H1 (cell line): Measurements from ENCODE around the gene ST6GALNAC3. TPM values are rescaled to one million over a fixed set of nuclear protein-coding genes. Genes with fewer than 3 reads are reported as not detected.

Experiments used
- CTCF ChIA-PET: fragments of 300-600 bp; sonication (Branson Sonifier 250); formaldehyde crosslinking; loops from one replicate; lab custom pipeline; 2021; ENCODE audit not compliant: partially characterized antibody; lab: Charles Lee
- POLR2A ChIA-PET: fragments of 300-600 bp; sonication (Branson Sonifier 250); formaldehyde crosslinking; loops from one replicate; lab custom pipeline; 2021; ENCODE audit warnings: inconsistent platforms; ENCODE audit not compliant: partially characterized antibody; lab: Charles Lee
- DNase-seq, 2 experiments: peaks; one replicate each; pipeline versions ENCODE4 v3.0.0 to v3.0.0-alpha.2; 2010 to 2022; ENCODE audit warnings: low spot score in 2 of 2, low read depth in 1 of 2, mixed read lengths in 1 of 2
- FAIRE-seq: peaks from 2 replicates; lab custom pipeline; 2011; peaks lifted over from hg19 to GRCh38; lab: Jason Lieb, UNC
- H2AFZ ChIP-seq: 2 replicates; pipeline ENCODE4 v1.8.1; 2012; ENCODE audit warnings: low read length, inconsistent platforms
- H2AK5ac ChIP-seq: 2 replicates; pipeline ENCODE4 v1.6.1; 2013; ENCODE audit warnings: low read depth, low read length
- H2BK120ac ChIP-seq: replicated peaks from 2 replicates; pipeline ENCODE3; 2013; ENCODE audit warnings: low read depth, low read length, inconsistent platforms
- H2BK12ac ChIP-seq: 2 replicates; pipeline ENCODE4 v1.6.1; 2013; ENCODE audit warnings: low read depth, low read length
- H2BK15ac ChIP-seq: 2 replicates; pipeline ENCODE4 v1.6.1; 2013; ENCODE audit warnings: low read length
- H2BK20ac ChIP-seq: 2 replicates; pipeline ENCODE4 v1.6.1; 2013; ENCODE audit warnings: low read length
- H2BK5ac ChIP-seq: 2 replicates; pipeline ENCODE4 v1.6.1; 2013; ENCODE audit warnings: low read depth, low read length
- H3K14ac ChIP-seq: 2 replicates; pipeline ENCODE4 v1.6.1; 2013; ENCODE audit warnings: inconsistent platforms; ENCODE audit not compliant: insufficient read length
- H3K18ac ChIP-seq: 2 replicates; pipeline ENCODE4 v1.6.1; 2013; ENCODE audit warnings: low read length; ENCODE audit errors: extremely low read depth
- H3K23ac ChIP-seq: 2 replicates; pipeline ENCODE4 v1.6.1; 2013; ENCODE audit warnings: inconsistent platforms; ENCODE audit not compliant: insufficient read length
- H3K23me2 ChIP-seq: 2 replicates; pipeline ENCODE4 v1.6.1; 2013; ENCODE audit warnings: low read depth, low read length
- H3K27ac ChIP-seq: 2 replicates; pipeline ENCODE4 v1.6.1; 2011; ENCODE audit warnings: low read depth, low read length, inconsistent platforms
- H3K27me3 ChIP-seq, 4 experiments: replicated peaks in 1 of 4; 1 replicate in 1 of 4; 2 replicates in 3 of 4; pipeline versions ENCODE4 v1.6.1 to v1.8.1; 2011 to 2013; ENCODE audit warnings: low read length in 3 of 4, mild to moderate bottlenecking in 3 of 4, inconsistent platforms in 2 of 4, mixed read lengths in 2 of 4, moderate library complexity in 1 of 4; ENCODE audit not compliant: control insufficient read depth in 3 of 4, insufficient read depth in 3 of 4; ENCODE audit errors: extremely low read depth in 1 of 4
- H3K36me3 ChIP-seq, 4 experiments: 2 replicates each; pipeline versions ENCODE4 v1.6.1 to v1.8.1; 2011 to 2013; ENCODE audit warnings: mild to moderate bottlenecking in 4 of 4, low read length in 3 of 4, moderate library complexity in 2 of 4, control low read depth in 1 of 4, inconsistent platforms in 1 of 4; ENCODE audit not compliant: insufficient read depth in 4 of 4, control insufficient read depth in 2 of 4
- H3K4ac ChIP-seq: replicated peaks from 2 replicates; pipeline ENCODE3; 2013; ENCODE audit warnings: low read length, low read depth, mixed read lengths, inconsistent platforms; ENCODE audit not compliant: insufficient read length
- H3K4me1 ChIP-seq, 4 experiments: replicated peaks in 1 of 4; 1 replicate in 1 of 4; 2 replicates in 3 of 4; pipeline versions ENCODE4 v1.6.1 to v1.8.1; 2011 to 2013; ENCODE audit warnings: low read length in 3 of 4, inconsistent platforms in 2 of 4, mixed read lengths in 1 of 4; ENCODE audit not compliant: insufficient read depth in 4 of 4, control insufficient read depth in 3 of 4
- H3K4me2 ChIP-seq, 2 experiments: 2 replicates each; pipeline versions ENCODE4 v1.6.1 to v1.8.1; 2011 to 2013; ENCODE audit warnings: low read depth in 2 of 2, low read length in 2 of 2, control low read depth in 1 of 2, inconsistent platforms in 1 of 2, mild to moderate bottlenecking in 1 of 2; ENCODE audit not compliant: insufficient read depth in 1 of 2
- H3K4me3 ChIP-seq, 4 experiments: fragments of 200-600, 300-600 bp in 1 of 4; sonication (generic), shearing (Covaris generic), sonication (Bioruptor Twin) in 1 of 4; 2 replicates each; pipeline versions ENCODE4 v1.5.1 to v1.8.1; 2011 to 2016; ENCODE audit warnings: low read length in 4 of 4, low read depth in 3 of 4, control low read depth in 2 of 4, inconsistent platforms in 2 of 4, mild to moderate bottlenecking in 2 of 4, mixed read lengths in 1 of 4, moderate library complexity in 1 of 4; ENCODE audit not compliant: insufficient read depth in 2 of 4; ENCODE audit errors: extremely low read depth in 1 of 4
- H3K56ac ChIP-seq: replicated peaks from 2 replicates; pipeline ENCODE3; 2013; ENCODE audit warnings: low read depth, mild to moderate bottlenecking, mixed read lengths, low read length, inconsistent platforms; ENCODE audit not compliant: insufficient read length
- H3K79me1 ChIP-seq: 2 replicates; pipeline ENCODE4 v1.6.1; 2013; ENCODE audit warnings: low read depth, low read length, control low read depth
- H3K79me2 ChIP-seq, 2 experiments: 2 replicates each; pipeline versions ENCODE4 v1.6.1 to v1.8.1; 2012 to 2013; ENCODE audit warnings: low read length in 2 of 2, mild to moderate bottlenecking in 2 of 2, inconsistent platforms in 1 of 2; ENCODE audit not compliant: insufficient read depth in 2 of 2, control insufficient read depth in 1 of 2
- H3K9ac ChIP-seq, 4 experiments: replicated peaks in 1 of 4; 1 replicate in 1 of 4; 2 replicates in 3 of 4; pipeline versions ENCODE4 v1.6.1 to v1.8.1; 2011 to 2013; ENCODE audit warnings: low read depth in 3 of 4, low read length in 3 of 4, control low read depth in 2 of 4, mild to moderate bottlenecking in 2 of 4, moderate library complexity in 2 of 4, inconsistent platforms in 1 of 4; ENCODE audit errors: extremely low read depth in 1 of 4
- H3K9me3 ChIP-seq, 2 experiments: 2 replicates each; pipeline versions ENCODE4 v1.6.1 to v1.8.1; 2012 to 2013; ENCODE audit warnings: mild to moderate bottlenecking in 2 of 2, moderate library complexity in 2 of 2, control low read depth in 1 of 2, inconsistent platforms in 1 of 2, low read depth in 1 of 2, low read length in 1 of 2, mixed read lengths in 1 of 2; ENCODE audit not compliant: insufficient read depth in 2 of 2
- H4K20me1 ChIP-seq, 2 experiments: replicated peaks in 1 of 2; 2 replicates each; pipeline versions ENCODE3 to v1.8.1; 2011 to 2013; ENCODE audit warnings: inconsistent platforms in 2 of 2, low read length in 2 of 2, mild to moderate bottlenecking in 1 of 2; ENCODE audit not compliant: insufficient read depth in 2 of 2, control insufficient read depth in 1 of 2
- H4K5ac ChIP-seq: 2 replicates; pipeline ENCODE4 v1.6.1; 2013; ENCODE audit warnings: low read length, low read depth, mixed read lengths, inconsistent platforms; ENCODE audit not compliant: insufficient read length
- H4K8ac ChIP-seq: 2 replicates; pipeline ENCODE4 v1.8.0; 2013; ENCODE audit warnings: mild to moderate bottlenecking, moderate library complexity, low read length, inconsistent platforms; ENCODE audit not compliant: insufficient read depth; ENCODE audit errors: extremely low read depth
- H4K91ac ChIP-seq: replicated peaks from 2 replicates; pipeline ENCODE3; 2013; ENCODE audit warnings: low read length, mixed read lengths, inconsistent platforms; ENCODE audit not compliant: insufficient read length
- ASH2L ChIP-seq: fragments of 200-600, 300-600 bp; sonication (generic); IDR thresholded peaks from one replicate; pipeline ENCODE4 v1.7.1; 2017; ENCODE audit warnings: low read length
- CBX5 ChIP-seq: fragments of 300-800, 300-1000 bp; sonication (generic); IDR thresholded peaks from 2 replicates; pipeline ENCODE4 v1.7.1; 2016; ENCODE audit warnings: antibody characterized with exemption, low read length, low read depth
- CTCF ChIP-seq, 3 experiments: IDR thresholded peaks; 1 replicate in 2 of 3; 2 replicates in 1 of 3; pipeline versions ENCODE4 v1.5.1 to v1.6.1; 2011; ENCODE audit warnings: low read length in 3 of 3, mild to moderate bottlenecking in 3 of 3, inconsistent platforms in 2 of 3, low read depth in 1 of 3, moderate library complexity in 1 of 3; ENCODE audit not compliant: insufficient read depth in 1 of 3; ENCODE audit errors: control extremely low read depth in 1 of 3
- KDM1A ChIP-seq: fragments of 200-600, 300-600 bp; sonication (generic); IDR thresholded peaks from 2 replicates; pipeline ENCODE4 v1.7.1; 2016; ENCODE audit warnings: mild to moderate bottlenecking, low read length, borderline replicate concordance
- POLR2A ChIP-seq, 2 experiments: IDR thresholded peaks; 1 replicate in 1 of 2; 2 replicates in 1 of 2; pipeline ENCODE4 v1.6.1; 2011; ENCODE audit warnings: low read depth in 2 of 2, low read length in 2 of 2, mild to moderate bottlenecking in 2 of 2; ENCODE audit errors: control extremely low read depth in 1 of 2
- SIN3A ChIP-seq, 2 experiments: IDR thresholded peaks in 1 of 2; conservative IDR thresholded peaks in 1 of 2; 2 replicates each; pipeline ENCODE4 v1.6.1; 2011 to 2012; ENCODE audit warnings: low read length in 2 of 2, improper control_type of control experiment in 1 of 2, low read depth in 1 of 2, mild to moderate bottlenecking in 1 of 2
- polyA plus RNA-seq, 7 experiments: library from polyadenylated mRNA; depleted of rRNA in 3 of 7; stranded (reverse) in 5 of 7; unstranded in 2 of 7; fragments of >200 nt in 5 of 7; fragments of 200-250 nt in 2 of 7; gene quantifications; 1 replicate in 5 of 7; 2 replicates in 1 of 7; 4 replicates in 1 of 7; pipeline versions ENCODE4 v1.2.1 to v1.2.3, GENCODE V29; 2011 to 2013; ENCODE audit warnings: missing spikeins in 2 of 7, mixed read lengths in 2 of 7
- total RNA-seq: library from RNA; stranded (reverse); fragmentation: NEBNext Ultra II Directional; extraction: Animal tissue kit (Norgen Biotek cat#: 25700); gene quantifications from 2 replicates; pipeline ENCODE4 v1.2.1, GENCODE V29; 2021

The ST6GALNAC3 gene
- total and polyA plus RNA-seq, 2 of the 8 experiments (the other 6 are each of a cell fraction or from before 2014, with no cell fraction given) = 4.9 to 19.0 TPM

DNA sequence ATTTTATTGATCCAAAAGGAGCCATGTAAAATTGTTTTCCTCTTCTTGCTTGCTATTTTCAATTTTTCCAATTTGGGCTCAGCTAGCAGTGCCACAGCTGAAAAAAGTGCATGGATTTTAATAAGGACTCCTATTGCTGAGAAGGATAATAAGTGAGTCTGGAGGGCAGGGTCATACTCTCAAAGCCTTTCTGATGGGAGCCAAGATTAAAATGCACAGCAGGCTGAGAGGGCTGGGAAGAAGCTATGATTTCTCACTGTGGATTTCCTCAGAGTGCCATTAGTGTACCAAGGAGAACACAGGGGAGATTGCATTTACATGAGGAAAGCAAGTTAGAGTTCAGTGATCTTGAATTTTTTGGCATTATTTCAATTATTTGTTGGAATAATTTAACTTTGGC is 261.3 kb downstream of the ST6GALNAC3 start:
- H3K23me2 ChIP-seq = no peaks in the 10 kb centered on the region
- DNase-seq = no peak
- no peak overlapping the region for H2BK12ac ChIP-seq
- H3K9ac ChIP-seq = no peak overlapping the region
- CTCF ChIA-PET = interaction anchor here (2.6 kb wide), 1 partner anchor 181 kb away, joined by 12 read pairs; no protein-coding TSS in a partner anchor
- no peak overlapping the region for H3K4me3 ChIP-seq
- peaks cover 0 to 9% (median 1%) of the 10 kb centered on the region in 4 experiments; a peak in 4 of 7 replicates for H3K4me1 ChIP-seq
- H3K4me2 ChIP-seq = no peak overlapping the region
- H3K27me3 ChIP-seq = no peaks in the 10 kb centered on the region
- H4K8ac ChIP-seq = no peak overlapping the region
- H2AK5ac ChIP-seq = no peak overlapping the region
- H3K9me3 ChIP-seq = no peaks in the 10 kb centered on the region
- no peak overlapping the region for H4K5ac ChIP-seq
- no peak overlapping the region for H3K18ac ChIP-seq
- H3K23ac ChIP-seq = no peak overlapping the region
- no peak overlapping the region for H3K4ac ChIP-seq
- no peak overlapping the region for H2BK20ac ChIP-seq
- FAIRE-seq = no peak
- no peaks in the 10 kb centered on the region for H4K20me1 ChIP-seq
- no peak overlapping the region for H2AFZ ChIP-seq
- no peak overlapping the region for H4K91ac ChIP-seq
- no peak overlapping the region for H3K14ac ChIP-seq
- no peak for TF ChIP-seq POLR2A (IDR thresholded peaks at IDR 0.05; ENCODE audit: control extremely low read depth in 1 of 2, low read depth in 2 of 2, low read length in 2 of 2)
- TF ChIP-seq SIN3A (conservative IDR thresholded peaks at IDR 0.05 in 1 of 2, IDR thresholded peaks at IDR 0.05 in 1 of 2; ENCODE audit: low read depth in 1 of 2, low read length in 2 of 2) = no peak
- no peak for TF ChIP-seq CTCF (IDR thresholded peaks at IDR 0.05; ENCODE audit: control extremely low read depth in 1 of 3, insufficient read depth in 1 of 3, low read depth in 1 of 3, low read length in 3 of 3)
- TF ChIP-seq CBX5 = no peak
- no peak for TF ChIP-seq KDM1A
- no peak for TF ChIP-seq ASH2L
- H3K79me1 ChIP-seq = no peaks in the 10 kb centered on the region
- H3K79me2 ChIP-seq = no peaks in the 10 kb centered on the region
- H3K36me3 ChIP-seq = no peaks in the 10 kb centered on the region
- no peak overlapping the region for H3K56ac ChIP-seq
- no peak overlapping the region for H2BK120ac ChIP-seq
- H2BK5ac ChIP-seq = no peak overlapping the region
- POLR2A ChIA-PET = no interaction called here
- H2BK15ac ChIP-seq = no peak overlapping the region
- H3K27ac ChIP-seq = no peak overlapping the region
